CD4-positive, alpha-beta T cell treated with Interleukin-4 for 4 hours (primary cell): ENCODE measurements around the gene PTGDR.

ENCODE experiments used
- DNase-seq: peaks from one replicate; pipeline ENCODE4 v3.0.0-alpha.2; 2020

The PTGDR gene

DNA sequence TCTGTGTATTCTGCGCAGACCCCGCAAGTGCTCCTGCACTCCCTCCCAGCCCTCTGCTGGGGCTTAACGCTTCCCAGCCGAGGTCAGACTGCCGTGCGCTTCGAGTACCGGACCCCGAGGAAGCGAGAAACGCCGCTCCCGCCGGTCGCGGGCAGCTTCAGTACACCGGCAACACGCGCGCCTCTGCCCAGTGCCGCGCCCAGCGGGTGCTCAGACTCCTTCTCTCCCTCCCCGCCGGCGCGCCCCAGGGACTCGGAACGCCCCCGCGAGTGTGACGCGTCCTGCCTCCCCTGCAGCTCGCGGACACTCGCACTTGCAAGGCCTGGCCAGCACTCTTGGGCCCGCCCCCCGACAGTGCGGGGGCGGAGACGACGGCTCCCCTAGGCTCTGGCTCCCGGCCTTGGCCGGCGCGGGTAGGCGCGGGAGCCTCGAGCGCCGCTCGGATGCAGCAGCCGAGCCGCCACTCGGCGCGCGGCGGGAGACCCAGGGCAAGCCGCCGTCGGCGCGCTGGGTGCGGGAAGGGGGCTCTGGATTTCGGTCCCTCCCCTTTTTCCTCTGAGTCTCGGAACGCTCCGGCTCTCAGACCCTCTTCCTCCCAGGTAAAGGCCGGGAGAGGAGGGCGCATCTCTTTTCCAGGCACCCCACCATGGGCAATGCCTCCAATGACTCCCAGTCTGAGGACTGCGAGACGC is 46.6 kb downstream of the PTGDR start, which contains the start of gene PTGER2:
TSS of gene PTGER2 (plus strand) at position 410 of the 692 bp plus-strand sequence. CDS start at position 647, 237 bp downstream.
- peak; percentile 91 for DNase-seq

DNA sequence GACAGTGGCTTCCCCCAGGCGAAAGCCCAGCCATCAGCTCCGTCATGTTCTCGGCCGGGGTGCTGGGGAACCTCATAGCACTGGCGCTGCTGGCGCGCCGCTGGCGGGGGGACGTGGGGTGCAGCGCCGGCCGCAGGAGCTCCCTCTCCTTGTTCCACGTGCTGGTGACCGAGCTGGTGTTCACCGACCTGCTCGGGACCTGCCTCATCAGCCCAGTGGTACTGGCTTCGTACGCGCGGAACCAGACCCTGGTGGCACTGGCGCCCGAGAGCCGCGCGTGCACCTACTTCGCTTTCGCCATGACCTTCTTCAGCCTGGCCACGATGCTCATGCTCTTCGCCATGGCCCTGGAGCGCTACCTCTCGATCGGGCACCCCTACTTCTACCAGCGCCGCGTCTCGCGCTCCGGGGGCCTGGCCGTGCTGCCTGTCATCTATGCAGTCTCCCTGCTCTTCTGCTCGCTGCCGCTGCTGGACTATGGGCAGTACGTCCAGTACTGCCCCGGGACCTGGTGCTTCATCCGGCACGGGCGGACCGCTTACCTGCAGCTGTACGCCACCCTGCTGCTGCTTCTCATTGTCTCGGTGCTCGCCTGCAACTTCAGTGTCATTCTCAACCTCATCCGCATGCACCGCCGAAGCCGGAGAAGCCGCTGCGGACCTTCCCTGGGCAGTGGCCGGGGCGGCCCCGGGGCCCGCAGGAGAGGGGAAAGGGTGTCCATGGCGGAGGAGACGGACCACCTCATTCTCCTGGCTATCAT is 47.3 kb downstream of the PTGDR start:
- peak; percentile 30 for DNase-seq

DNA sequence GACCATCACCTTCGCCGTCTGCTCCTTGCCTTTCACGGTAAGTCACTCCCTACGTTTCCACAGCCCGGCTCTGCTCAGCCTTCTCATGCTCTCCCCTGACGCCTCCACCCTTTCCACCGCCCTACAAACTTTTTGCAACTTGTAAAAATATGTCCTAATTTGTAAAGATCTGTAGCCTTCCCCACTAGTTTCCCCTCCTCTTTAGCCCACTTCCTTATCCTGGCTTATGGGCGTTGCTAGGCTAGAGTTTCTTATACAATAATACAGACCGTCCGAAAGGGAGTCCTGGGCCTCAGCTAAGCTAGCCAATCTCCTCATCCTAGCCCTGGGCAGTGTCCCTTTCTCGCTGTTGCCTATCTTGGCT is 47.8 kb downstream of the PTGDR start:
- peak; percentile 65 for DNase-seq

DNA sequence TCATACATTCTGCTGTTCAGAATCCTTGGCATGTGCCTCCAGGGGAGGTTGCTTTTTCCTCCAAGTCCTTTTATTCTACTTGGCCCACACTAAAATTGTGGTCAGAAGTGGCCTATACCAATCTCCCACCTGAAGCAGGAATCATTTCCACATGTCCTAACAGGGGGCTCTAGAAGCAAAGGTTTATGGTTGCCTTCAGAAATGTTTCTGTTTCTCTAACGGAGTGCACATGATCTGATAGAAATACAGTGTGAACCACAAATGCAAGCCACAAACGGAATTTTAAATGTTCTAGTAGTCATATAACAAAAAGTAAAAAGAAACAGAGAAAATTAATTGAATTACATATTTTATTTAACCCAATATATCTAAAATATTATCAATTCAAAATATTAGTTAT is 50.6 kb downstream of the PTGDR start:
- DNase-seq = peak; percentile 46

DNA sequence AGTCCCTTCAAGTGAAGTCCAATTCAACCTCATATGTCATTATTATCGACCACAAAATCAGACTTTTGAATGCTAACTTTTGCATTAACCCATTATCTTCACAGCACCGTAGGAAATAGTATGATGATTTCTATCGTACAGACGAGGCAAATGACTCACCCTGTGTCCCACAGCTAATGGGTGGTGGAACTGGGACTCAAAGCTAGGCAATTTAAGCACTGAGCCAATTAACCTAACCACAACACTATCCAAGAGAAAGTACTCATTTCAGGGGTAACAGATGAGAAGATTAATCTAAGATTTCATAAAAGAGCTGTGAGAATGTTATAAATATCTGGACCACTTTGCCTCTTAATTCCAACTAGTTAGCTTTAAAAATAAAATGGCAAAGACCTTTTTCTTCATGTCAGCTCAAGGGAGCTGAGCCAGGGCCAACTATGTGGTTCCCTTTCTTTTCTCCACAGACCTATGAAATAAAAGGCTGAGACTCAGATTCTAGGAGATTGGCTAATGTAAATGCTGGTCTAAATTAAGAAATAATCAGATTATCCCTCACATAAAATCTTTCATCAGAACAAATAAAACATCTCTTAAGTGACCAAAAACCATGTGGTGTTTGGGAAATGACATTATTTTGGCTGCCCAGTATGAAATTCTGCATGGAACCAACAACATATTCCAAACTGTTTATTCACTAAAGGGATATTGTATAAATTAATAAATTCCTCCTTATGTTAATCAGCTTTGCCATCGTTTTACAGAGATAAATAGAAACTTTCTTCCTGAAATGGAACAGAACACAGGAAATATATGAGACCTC is 51.5 kb downstream of the PTGDR start:
- peak; percentile 63 for DNase-seq

DNA sequence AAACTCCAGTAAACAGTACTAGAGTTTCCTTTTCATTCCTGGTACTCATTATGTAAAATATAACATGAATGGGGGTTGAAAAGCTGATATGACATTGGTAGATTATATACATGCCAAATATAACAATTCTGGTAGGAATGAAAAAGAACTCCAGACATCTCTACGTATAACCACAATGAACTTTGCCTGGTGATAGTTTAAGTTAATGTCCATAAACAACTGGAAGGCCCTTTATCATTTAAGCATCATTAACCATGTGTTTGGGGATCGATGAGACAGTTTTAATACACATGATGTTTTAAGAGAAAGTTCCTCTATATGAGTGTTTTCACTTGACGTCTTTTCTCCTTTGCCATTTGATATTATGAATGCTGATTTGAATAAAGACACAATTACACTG is 52.4 kb downstream of the PTGDR start:
- no peak for DNase-seq

DNA sequence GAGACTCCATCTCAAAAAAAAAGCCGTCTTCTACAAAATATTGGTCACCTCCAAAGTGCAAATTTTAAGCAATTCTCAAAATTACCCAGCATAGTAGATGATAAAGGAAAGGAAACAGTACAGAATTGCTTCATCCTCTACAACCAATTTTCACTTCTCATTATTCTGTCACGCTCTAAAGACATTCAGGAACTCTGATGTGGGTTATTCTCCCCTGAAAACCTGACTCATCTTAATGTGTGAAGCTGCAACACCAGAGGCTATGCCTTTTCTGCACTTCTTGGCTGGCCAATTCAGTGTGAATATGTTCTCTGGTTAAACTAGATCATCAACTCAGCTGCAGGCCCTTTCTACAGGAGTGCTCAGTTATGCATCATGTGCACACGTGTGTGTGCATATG is 57.6 kb downstream of the PTGDR start:
- DNase-seq = peak; percentile 82

DNA sequence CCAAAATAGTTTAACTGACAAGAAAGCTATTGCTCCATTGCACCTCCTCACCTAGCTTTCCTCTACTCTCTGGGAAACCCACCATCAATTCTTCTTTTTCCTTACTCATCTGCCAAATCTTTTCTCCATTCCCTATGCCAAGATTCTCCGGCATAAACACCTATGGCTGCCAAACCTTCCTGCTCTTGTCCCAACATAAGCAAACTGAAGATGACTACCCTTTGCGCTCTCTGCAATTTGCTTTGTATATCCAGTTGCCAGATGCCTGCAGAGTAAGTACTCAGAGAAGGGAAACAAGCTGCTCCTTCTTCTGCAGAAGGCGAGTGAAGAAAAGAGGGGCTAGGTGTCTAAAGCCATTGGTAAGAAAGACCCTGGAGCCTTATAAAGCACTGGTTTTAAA is 58.1 kb downstream of the PTGDR start:
- no peak for DNase-seq
